HG03558 (cell line): ENCODE measurements around the gene PITPNM3.
"Not testable (repeated sequence)": the region's sequence is repeated elsewhere in the genome, so short reads cannot be mapped to it uniquely, and the experiment has no call there.

Experiments used
- ATAC-seq: cut with Tn5 transposase; IDR thresholded peaks from one replicate; pipeline ENCODE4 v1.9.1; 2021; ENCODE audit warnings: moderate number of reproducible peaks; ENCODE audit not compliant: unreplicated experiment; ENCODE audit errors: extremely low read depth

The PITPNM3 gene

GRCh38 chr17:6575596-6575988 lies 19.2 kb upstream of the PITPNM3 start:
- no peak for ATAC-seq

- no peak for ATAC-seq
These were observed 18.6 kb upstream of the PITPNM3 start for GRCh38 chr17:6574687-6575595.

- no peak for ATAC-seq
These were observed 17.8 kb upstream of the PITPNM3 start for GRCh38 chr17:6573982-6574686.

DNA sequence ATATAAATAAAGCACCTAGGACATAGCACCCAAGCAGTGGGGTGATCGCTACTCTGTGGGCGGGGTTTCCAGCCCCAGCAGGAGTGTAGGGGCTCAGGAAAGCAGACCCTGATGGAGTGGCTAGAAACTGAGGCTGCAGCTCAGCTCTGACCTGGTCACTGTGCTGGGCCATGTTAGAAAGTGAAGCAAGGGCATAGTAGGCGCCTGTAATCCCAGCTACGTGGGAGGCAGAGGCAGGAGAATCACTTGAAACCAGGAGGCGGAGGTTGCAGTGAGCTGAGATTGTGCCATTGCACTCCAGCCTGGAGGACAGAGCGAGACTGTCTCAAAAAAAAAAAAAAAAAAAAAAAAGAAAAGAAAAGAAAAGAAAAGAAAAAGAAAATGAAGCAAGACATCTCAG lies 17.1 kb upstream of the PITPNM3 start:
- not testable (repeated sequence) for ATAC-seq

- ATAC-seq: no peak
These were observed 16.6 kb upstream of the PITPNM3 start for GRCh38 chr17:6572972-6573370.

GRCh38 chr17:6571452-6571781 lies 15.1 kb upstream of the PITPNM3 start:
- no peak for ATAC-seq

GRCh38 chr17:6570731-6571451 lies 14.5 kb upstream of the PITPNM3 start:
- ATAC-seq: no peak

GRCh38 chr17:6569370-6570285 lies 13.3 kb upstream of the PITPNM3 start:
- ATAC-seq: no peak

DNA sequence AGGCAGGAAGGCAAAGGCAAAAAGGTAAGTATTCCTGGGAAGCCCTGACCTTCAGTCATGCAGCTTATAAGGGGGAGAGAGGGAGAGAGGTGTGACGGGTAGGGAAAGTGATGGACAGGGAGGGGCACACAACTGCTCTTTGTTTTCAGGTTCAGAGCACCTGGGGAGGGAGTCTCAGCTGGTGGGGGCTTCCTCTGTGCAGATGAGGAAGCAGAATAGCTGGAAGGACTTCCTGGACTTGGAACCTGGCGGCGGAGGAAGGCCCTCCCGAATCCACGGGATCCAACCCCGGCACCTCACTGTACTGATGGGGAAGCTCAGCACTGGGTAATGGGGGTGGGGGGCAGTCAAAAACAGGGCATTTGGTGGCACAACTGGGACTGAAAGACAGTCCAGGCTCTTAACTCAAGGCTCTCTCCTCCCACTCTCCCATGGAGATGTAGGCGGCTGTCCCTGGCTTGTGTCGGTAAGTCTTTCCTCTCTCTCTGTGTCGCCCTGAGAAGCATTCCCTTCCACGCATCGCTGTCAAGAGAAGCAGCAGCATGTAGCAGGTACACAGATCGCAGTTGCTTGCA lies 11.9 kb upstream of the PITPNM3 start:
- no peak for ATAC-seq

DNA sequence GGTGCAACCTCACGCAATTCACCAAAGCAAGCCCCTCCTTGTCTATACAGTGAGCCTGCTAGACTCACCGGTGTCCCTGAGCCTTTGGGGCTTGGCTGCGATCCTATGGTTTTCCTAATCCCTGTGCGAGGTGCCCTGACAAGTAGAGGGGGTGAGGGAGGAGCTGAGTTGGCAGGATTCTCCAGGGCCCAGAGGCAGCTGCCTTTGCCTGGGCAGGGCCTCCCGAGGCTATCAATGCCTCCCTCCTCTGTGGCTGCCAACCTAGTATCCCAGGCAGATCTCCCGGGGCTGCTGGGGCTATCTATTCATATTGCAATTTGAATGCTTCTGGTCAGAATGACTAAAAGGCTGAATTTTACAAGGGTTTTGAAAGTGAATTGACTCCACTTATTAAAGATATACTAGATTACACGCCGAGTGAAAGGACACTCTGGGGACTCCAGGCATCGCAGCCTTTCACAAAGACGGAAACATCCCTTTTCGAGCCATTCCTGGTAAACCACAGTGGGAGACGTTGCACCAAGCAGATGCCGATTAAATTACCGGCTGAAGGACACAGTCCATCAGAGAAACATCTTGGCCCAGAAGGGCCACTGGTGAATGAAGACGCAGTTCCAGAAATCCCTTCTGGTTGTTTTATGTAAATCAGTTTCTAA lies 11.3 kb upstream of the PITPNM3 start:
- no peak for ATAC-seq

DNA sequence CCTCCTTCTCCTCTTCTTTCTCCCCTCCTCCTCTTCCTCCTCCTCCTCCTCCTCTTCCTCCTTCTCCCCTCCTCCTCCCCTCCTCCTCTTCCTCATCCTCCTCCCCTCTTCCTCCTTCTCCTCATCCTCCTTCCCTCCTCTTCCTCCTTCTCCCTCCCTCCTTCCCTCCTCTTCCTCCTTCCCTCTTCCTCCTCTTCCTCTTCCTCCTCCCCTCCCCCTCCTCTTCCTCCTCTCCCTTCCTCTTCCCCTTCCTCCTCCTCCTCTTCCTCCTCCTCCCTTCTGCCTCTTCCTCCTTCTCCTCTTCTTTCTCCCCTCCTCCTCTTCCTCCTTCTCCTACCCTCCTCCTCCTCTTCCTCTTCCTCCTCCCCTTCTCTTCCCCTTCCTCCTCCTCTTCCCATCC lies 5.1 kb upstream of the PITPNM3 start:
- ATAC-seq: no peak

DNA sequence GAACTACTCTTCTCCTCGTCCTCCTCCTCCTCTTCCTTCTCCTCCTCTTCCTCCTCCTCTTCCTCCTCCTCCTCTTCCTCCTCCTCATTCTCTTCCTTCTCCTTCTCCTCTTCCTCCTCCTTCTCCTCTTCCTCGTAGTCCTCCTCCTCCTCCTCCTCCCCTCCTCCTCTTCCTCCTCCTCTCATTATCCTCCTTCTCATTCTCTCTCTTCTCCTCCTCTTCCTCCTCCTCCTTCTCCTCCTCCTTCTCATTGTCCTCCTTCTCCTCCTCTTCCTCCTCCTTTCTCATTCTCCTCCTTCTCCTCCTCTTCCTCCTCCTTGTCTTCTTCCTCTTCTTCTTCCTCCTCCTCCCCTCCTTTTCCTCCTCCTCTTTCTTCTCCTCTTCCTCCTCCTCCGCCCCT lies 4.1 kb upstream of the PITPNM3 start:
- ATAC-seq: no peak

DNA sequence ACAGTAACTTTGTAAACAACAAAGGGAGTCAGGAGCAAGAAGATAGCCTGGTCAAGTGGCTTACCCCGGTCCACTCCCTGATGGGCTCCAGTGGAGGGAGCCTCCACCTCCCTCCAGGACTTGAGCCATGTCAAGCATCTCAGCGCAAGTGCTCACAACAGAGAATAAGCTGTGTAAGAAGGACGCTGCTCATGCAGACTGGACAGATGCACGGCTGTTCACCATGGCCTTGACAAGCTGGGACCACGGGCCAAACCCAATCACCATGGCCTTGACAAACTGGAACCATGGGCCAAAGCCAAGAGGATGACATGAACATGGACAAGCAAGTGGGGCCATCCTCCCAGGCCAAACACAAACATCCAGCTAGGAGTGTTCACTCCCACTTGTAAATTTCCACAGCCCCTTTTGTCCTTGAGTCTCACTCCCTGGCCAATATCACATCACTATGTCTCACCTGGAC lies 3.4 kb upstream of the PITPNM3 start:
- no peak for ATAC-seq

DNA sequence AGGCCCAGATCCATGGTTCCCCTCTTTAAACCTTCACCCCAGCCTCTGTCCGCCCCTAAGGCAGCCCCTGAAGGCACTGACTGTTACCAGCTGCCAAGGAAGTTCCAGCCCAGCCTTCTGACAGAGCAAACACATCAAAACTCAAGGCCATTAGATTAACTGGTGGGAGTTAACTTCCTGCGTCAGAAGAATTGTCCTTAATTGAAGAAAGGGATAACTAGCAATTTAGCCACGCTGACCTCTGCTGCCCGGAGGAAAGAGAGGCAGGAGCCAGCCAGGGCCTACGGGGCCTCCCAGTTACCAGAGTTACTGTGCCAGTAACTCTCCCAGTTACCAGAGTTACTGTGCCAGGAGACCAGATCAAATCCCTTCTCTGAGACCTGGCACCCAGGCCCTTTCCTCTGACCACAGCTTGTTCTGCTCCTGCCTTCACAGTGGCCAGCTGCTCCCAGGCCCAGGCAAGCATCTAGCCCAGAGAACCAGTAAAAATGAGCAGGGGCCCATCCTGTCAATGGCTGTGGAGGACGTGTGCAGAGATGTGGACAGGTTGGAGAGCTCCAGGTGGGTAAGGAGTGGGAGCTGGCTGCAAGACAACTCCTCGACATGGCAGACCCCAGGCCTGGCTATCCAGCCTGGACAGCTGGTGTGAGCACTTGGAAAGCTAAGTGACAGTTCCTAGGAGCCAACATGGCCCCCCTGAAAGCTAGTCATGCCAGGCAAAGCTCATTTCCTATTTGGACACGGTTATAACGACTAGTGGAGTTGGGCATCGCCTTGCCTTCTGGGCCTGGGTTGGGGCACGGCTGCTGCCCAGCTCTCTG lies 2.8 kb upstream of the PITPNM3 start:
- ATAC-seq: no peak

- no peak for ATAC-seq
These were observed 1.9 kb upstream of the PITPNM3 start for GRCh38 chr17:6558276-6558675.

DNA sequence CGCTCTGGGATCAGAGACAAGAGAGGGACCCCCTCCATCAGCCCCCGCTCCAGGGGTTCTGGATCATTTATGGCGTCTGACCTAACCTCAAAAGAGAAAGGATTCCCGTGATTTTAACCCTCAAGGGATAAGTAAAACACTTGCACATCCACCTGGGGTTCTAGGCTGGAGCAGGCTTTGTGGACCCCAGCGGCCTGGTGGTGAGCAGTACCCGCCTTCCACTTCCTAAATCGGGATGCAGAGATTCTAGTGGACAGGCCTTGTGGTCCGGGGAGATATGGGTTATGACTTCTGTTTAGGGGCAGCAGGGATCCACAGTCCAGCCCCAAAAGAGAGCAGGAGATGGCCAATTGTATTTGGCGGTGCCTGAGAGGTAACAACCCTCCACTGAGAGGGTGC lies 684 bp upstream of the PITPNM3 start:
- ATAC-seq: no peak

DNA sequence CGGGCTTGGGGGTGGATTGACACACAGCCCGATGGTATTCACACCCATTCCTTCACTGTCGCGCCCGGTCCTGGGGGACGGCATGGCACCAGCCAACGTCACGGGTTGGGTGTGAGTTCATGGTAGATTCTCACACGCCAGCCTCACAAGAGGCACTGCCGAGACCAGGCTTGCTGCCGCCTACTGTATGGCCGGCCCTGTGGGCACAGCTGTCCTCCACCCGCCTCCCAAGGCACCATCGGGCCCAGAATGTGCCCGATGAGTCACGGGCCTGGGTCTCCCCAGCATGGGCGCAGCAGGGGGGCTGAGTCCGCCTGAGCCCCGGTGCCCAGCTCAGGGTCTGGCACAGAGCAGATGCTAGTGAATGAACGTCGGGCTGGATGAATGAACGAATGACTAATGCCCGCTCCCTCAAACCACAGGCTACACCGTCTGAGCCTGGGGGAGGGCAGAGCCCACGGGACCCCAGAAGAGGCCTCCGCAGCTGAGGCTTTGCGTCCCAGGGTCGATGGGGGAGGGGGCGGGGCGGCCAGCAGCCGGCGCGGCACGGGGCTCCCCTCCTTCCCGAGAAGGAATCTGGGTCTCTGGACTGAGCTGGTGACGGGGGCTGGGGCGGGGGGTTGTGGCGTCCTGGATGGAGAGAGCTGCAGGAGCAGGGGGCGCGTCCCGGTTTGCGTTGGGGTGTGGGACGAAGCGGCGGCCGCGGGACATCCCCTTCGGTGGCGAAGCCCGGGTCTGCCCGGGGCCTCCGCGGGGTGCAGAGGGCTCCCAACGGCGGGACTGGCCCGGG lies 829 bp downstream of the PITPNM3 start:
- no peak for ATAC-seq
